IMR-90 (cell line): Measurements from ENCODE around the gene COL5A1.

ENCODE experiments used
- CEBPB ChIP-seq: IDR thresholded peaks from 2 replicates; pipeline ENCODE4 v1.6.1; 2012; ENCODE audit warnings: low read depth, low read length, improper control_type of control experiment
- FOS ChIP-seq: fragments of 150-350 bp; IDR thresholded peaks from 2 replicates; pipeline ENCODE4 v1.6.1; 2016; ENCODE audit warnings: low read depth, low read length
- MAFK ChIP-seq: IDR thresholded peaks from 2 replicates; pipeline ENCODE4 v1.6.1; 2012; ENCODE audit warnings: low read depth, low read length, improper control_type of control experiment
- MAZ ChIP-seq: IDR thresholded peaks from 2 replicates; pipeline ENCODE4 v1.6.1; 2012; ENCODE audit warnings: low read depth, mild to moderate bottlenecking, low read length, improper control_type of control experiment, moderate library complexity, borderline replicate concordance
- MXI1 ChIP-seq: IDR thresholded peaks from 2 replicates; pipeline ENCODE4 v1.6.1; 2012; ENCODE audit warnings: low read depth, mild to moderate bottlenecking, low read length, moderate library complexity, borderline replicate concordance
- POLR2A ChIP-seq: IDR thresholded peaks from 2 replicates; pipeline ENCODE4 v1.6.1; 2012; ENCODE audit warnings: mild to moderate bottlenecking, low read depth, low read length
- RAD21 ChIP-seq: IDR thresholded peaks from 2 replicates; pipeline ENCODE4 v1.6.1; 2012; ENCODE audit warnings: low read length, improper control_type of control experiment
- SMC3 ChIP-seq: fragments of 150-350 bp; IDR thresholded peaks from 2 replicates; pipeline ENCODE4 v1.6.1; 2016; ENCODE audit warnings: low read depth, mild to moderate bottlenecking, antibody characterized with exemption, low read length, moderate library complexity
- TF ChIP-seq, protein P1 (sequence below): conservative IDR thresholded peaks from 2 replicates; pipeline ENCODE4 v1.5.1; 2012; ENCODE audit warnings: mild to moderate bottlenecking, low read depth, low read length, improper control_type of control experiment

DNA sequence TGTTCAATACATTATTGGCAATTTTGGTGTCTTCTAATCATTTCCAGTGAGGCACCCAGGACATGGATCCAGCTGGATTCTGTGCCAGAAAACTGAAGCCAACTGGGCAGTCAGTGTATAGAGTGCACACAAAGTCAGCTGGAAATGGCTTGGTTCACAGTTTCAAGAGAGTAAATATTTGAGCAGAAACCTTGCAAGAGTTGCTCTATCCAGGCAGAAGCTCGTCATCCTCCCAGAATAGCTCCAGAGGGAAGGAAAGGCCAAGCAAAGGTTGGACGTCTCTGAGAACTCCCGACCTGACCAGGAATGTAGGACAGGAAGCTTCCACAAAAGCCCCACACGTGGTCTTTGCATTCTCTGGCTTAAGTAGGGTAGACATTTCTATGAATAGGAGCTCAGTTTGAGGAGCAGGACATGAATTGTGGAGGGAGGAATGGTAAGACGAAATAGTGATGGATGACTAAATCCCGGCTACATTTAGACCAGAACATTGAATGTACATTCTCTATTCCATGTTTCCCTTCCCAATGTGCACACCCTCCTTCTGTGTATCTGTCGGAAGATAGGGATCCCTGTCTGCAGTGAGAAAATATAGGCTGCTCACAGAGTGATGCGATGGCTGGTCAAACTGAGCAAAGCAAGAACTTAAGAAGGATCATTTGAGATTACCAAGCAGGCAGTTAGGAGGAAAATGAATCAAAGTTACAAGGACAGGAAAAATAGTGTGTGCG is 166.3 kb downstream of the COL5A1 start:
- TF ChIP-seq, protein P1, sequence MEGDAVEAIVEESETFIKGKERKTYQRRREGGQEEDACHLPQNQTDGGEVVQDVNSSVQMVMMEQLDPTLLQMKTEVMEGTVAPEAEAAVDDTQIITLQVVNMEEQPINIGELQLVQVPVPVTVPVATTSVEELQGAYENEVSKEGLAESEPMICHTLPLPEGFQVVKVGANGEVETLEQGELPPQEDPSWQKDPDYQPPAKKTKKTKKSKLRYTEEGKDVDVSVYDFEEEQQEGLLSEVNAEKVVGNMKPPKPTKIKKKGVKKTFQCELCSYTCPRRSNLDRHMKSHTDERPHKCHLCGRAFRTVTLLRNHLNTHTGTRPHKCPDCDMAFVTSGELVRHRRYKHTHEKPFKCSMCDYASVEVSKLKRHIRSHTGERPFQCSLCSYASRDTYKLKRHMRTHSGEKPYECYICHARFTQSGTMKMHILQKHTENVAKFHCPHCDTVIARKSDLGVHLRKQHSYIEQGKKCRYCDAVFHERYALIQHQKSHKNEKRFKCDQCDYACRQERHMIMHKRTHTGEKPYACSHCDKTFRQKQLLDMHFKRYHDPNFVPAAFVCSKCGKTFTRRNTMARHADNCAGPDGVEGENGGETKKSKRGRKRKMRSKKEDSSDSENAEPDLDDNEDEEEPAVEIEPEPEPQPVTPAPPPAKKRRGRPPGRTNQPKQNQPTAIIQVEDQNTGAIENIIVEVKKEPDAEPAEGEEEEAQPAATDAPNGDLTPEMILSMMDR, result no peak
- no peak for TF ChIP-seq CEBPB
- TF ChIP-seq POLR2A, result no peak
- no peak for TF ChIP-seq MAZ
- no peak for TF ChIP-seq RAD21
- no peak for TF ChIP-seq MXI1
- no peak for TF ChIP-seq SMC3
- no peak for TF ChIP-seq FOS
- TF ChIP-seq MAFK, result no peak
